NCI-H1436 treated with DMSO at 0.1 percent for 48 hours (cell line): ENCODE results near the gene SPAST.
A peak's percentile ranks its signal among the peaks of the same experiment; 100 is the strongest.
"Not testable (repeated sequence)": the region's sequence is repeated elsewhere in the genome, so short reads cannot be mapped to it uniquely, and the experiment has no call there.

Experiments used
- DNase-seq: peaks from one replicate; lab custom pipeline; 2025; lab: John Stamatoyannopoulos, UW

SPAST gene, protein sequence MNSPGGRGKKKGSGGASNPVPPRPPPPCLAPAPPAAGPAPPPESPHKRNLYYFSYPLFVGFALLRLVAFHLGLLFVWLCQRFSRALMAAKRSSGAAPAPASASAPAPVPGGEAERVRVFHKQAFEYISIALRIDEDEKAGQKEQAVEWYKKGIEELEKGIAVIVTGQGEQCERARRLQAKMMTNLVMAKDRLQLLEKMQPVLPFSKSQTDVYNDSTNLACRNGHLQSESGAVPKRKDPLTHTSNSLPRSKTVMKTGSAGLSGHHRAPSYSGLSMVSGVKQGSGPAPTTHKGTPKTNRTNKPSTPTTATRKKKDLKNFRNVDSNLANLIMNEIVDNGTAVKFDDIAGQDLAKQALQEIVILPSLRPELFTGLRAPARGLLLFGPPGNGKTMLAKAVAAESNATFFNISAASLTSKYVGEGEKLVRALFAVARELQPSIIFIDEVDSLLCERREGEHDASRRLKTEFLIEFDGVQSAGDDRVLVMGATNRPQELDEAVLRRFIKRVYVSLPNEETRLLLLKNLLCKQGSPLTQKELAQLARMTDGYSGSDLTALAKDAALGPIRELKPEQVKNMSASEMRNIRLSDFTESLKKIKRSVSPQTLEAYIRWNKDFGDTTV

DNA sequence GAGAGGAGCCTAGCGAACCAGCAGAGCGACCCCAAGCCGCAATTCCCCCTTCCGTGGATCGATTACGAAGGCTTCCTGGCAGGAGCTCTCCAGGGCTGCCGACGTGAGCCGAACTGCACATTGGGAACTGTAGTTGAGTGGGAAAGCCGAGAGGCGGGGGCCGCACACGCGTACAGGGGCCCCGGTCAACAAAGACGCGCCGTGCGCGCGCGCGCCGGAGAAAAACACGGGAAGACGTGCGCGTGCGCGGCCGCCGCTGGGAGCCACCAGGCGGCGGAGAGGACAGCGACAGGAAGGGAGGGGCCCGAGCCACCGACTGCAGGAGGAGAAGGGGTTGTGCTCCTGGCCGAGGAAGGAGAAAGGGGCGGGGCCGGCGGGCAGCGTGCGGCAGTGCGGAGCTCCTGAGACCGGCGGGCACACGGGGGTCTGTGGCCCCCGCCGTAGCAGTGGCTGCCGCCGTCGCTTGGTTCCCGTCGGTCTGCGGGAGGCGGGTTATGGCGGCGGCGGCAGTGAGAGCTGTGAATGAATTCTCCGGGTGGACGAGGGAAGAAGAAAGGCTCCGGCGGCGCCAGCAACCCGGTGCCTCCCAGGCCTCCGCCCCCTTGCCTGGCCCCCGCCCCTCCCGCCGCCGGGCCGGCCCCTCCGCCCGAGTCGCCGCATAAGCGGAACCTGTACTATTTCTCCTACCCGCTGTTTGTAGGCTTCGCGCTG is at the start of gene SPAST:
Gene SPAST (plus strand): TSS at position 247 of the 711 bp plus-strand sequence. CDS start 276 bp downstream, at position 523.
- DNase-seq: peak; percentile 95

DNA sequence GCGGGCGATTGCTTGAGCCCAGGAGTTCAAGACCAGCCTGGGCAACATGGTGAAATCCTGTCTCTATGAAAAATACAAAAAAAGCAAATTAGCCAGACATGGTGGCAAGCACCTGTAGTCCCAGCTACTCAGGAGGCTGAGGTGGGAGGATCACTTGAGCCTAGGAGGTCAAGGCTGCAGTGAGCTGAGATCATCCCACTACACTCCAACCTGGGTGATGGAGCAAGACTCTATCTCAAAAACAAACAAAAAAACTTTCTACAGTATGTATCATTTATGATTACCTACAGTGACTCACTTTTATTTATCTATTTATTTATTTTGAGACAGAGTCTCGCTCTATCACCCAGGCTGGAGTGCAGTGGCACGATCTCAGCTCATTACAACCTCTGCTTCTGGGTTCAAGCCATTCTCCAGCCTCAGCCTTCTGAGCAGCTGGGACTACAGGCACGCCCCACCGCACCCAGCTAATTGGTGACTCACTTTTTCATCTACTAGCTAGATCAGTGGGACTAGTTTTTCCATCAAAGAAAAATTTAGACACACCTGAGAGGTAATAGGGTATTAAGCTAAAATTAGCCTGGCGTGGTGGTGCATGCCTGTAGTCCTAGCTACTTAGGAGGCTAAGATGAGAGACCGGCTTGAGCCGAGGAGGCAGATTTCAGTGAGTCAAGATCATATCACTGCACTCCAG is 44.4 kb upstream of the SPAST start:
- DNase-seq: not testable (repeated sequence)

DNA sequence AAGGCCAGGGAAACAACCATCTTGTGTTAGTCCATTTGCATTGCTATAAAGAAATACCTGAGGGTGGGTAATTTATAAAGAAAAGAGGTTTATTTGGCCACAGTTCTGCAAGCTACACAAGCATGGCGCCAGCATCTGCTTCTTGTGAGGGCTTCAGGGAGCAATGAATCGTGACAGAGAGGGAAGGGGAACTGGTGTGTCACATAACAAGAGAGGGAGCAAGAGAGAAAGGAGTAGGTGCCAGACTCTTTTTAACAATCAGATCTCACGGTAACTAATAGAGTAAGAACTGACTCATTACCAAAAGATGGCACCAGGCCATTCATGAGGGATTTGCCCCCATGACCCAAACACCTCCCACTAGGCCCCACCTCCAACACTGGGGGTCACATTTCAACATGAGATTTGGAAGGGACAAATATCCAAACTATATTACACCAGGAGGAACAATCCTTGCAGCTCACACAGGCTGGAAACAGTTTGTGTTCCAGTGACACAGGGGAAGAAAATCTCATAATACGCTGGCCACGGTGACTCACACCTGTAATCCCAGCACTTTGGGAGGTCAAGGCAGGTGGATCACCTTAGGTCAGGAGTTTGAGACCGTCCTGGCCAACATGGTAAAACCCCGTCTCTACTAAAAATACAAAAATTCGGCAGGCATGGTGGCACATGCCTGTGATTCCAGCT is 29.0 kb upstream of the SPAST start:
- DNase-seq: not testable (repeated sequence)

DNA sequence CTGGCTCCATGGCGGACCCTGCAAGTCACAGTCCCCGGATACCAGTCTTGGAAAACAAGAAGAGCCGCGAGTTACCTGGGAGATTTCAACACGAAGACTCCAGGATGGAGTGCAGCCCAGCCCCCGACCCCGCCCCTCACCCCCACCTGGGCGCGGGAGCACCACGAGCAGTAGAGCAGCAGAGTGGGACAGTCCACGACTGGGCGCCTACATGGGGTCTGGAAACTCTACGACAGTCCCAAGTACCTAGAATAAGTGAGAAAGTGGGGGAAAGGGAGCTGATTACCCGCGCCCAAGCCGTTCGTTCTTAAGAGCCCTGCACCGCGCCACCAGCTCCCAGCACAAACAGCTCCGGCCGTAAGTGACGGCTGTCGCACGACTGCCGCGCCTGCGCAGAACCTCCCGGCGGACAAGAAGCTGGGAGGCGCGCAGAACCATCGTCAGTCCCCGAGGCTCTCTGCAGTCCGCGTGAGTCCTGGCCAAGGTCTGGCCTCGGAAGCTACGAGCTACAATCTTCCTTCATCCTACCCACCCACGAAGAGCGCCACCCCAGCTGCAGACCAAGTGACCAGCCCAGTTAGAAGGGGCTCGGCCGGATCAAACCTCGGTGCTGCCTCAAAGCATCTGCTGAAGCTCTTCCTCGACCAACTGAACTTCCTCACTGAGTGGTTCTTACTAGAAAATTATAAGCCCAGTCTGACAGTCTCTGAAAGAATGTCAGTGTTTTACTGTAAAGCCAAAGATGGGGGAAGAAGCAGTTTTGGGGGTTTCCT is 23.7 kb upstream of the SPAST start, which contains the start of gene DPY30:
Gene DPY30 (minus strand): TSS at position 359 of the 773 bp plus-strand sequence. CDS start 349 bp downstream, at position 10.
- DNase-seq: peak; percentile 55

DNA sequence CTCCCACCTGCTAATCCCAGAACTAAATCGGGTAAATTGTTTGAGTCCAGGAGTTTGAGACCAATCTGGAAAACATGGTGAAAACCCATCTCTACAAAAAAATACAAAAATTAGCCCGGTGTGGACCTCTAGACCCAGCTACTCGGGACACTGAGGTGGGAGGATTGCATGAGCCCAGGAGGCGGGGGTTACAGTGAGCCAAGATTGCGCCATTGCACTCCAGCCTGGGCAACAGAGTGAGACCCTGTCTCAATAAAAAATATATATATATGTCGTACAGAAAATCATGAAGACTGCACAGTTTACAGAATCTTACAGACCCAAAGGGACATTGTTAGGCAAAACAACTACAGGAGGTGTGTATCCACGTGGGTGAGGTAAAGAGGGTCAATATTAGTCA is 19.8 kb upstream of the SPAST start:
- no peak for DNase-seq

DNA sequence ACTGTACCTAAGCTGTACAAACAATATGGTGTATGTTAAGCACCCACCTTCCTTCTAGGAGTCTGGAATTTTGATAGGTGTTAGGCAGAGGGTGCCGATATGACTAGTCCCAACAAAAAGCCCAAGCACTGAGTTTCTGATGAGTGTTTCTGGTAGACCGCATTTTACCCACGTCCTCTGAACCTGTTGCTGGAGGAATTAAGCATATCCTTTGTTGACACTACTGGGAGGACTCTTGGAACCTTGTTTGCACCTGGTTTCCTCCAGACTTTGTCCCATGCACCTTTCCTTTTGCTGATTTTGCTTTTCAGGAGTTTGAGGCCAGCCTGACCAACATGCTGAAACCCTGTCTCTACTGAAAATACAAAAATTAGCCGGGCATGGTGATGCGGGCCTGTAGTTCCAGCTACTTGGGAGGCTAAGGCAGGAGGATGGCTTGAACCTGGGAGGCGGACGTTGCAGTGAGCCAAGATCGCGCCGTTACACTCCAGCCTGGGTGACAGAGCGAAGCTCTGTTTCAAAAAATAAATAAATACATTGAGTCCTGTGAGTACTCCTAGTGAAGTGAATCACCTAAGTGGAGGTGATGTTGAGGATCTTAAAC is 11.4 kb upstream of the SPAST start:
- no peak for DNase-seq

DNA sequence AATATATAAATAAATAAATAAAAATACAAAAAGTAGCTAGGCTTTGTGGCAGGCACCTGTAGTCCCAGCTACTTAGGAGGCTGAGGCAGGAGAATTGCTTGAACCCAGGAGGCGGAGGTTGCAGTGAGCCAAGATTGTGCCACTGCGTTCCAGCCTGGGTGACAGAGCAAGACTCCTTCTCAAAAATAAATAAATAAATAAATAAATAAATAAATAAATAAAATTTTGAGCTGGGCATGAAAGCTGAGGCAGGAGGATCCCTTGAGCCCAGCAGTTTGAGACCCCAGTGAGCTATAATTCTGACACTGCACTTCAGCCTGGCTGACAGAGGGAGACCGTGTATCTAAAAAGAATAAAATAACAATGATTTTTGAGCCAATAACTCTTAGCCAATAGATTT is 8.8 kb upstream of the SPAST start:
- not testable (repeated sequence) for DNase-seq

DNA sequence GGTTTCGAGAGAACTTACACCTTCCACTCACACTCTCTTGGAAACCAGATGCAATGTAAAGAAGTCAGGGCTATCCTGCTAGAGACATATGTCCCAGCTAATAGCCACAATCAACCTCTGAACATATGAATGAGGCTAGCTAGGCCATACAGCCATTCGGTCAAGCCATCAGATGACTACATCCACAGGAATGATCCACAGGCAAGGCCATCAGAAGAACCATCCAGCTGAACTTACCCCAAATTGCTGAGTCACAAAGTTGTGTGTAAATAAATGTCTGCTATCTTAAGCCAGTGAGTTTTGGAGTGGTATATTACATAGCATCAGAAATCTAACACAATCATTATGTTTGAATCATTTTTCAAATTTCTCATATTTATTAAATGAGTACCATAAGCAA is 5.2 kb upstream of the SPAST start:
- no peak for DNase-seq

DNA sequence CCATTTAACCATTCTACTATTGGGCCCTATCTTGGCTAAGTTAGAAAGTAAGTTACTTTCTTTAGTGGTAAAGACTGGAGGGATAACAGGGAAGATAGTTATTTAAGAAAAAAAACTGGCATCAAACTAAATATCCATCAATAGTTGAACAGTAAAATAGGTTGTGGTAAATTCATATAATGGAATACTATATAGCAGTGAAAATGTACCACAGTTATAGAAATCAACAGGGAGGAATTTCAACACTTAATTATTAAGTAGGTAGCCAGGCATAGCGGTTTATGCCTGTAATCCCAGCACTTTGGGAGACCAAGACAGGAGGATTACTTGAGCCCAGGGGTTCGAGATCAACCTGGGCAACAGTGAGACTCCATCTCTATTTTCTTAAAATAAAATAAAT is 3.1 kb upstream of the SPAST start:
- no peak for DNase-seq

DNA sequence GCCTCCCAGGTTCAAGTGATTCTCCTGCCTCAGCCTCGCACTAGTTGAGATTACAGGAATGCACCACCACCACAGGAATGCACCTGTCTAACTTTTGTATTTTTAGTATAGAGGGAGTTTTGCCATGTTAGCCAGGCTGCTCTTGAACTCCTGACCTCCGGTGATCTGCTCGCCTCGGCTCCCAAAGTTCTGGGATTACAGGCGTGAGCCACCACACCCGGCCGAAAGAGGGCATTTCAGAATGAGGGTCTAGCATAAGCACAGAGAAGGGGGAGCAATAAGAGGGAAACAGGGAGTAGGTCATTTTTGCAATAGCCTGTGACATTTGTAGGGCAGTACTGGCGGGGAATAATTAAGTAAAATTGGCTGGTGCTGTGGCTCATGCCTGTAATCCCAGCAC is 1.9 kb upstream of the SPAST start:
- no peak for DNase-seq

DNA sequence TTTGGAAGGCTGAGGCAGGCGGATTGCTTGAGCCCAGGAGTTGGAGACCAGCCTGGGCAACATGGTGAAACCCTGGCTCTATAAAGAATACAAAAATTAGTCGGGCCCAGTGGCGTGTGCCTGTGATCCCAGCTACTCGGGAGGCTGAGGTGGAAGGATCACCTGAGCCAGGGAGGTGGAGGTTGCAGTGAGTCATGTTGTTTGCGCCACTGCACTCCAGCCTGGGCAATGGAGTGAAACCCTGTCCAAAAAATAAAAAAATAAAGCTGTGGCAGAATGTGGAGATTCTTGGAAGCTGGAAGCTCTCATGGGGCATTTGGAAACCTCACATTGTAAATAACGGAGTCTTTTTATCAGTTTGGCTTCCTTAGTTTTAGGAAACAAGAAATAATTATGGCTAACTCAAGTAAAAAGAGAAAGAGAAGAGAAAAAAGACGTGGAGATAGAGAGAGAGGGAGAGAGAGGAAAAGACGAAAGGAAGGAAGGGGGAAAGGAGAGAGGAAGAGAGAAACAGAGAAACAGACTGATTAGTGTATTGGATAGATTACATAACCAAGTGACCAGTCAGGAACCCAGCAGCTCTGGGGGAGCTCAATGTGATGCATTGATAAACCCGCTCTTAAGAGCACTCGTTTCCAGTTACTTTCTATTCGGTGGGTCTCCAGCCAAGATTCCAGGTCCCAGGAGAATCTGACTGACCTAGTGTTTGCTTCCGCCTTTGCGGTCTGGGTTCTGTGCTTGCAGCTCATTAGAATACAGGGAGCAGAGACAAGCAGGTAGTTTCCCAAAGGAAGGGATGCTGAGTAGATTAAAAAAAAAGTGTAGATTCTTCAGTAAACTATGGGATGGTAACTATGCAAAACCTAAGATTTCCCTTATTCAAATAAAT is 1.1 kb upstream of the SPAST start:
- DNase-seq: no peak

DNA sequence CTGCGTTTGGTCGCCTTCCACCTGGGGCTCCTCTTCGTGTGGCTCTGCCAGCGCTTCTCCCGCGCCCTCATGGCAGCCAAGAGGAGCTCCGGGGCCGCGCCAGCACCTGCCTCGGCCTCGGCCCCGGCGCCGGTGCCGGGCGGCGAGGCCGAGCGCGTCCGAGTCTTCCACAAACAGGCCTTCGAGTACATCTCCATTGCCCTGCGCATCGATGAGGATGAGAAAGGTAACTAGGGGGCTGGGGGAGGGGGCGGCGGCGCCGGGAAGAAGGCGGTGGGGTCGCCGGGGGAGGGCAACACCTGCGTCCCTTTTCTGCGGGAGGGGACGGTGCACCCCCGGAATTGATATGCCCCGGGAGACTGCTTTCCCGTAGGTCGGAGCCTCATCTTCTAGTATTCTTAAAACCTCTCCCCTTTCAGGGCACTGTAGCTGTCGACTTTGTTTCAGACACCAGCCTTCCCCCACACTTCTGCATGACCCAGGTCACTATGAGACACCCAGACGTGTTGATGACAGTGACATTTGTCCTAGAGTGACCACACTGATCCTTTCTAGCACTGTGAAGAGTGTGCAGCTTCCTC is 755 bp downstream of the SPAST start:
- DNase-seq: no peak

DNA sequence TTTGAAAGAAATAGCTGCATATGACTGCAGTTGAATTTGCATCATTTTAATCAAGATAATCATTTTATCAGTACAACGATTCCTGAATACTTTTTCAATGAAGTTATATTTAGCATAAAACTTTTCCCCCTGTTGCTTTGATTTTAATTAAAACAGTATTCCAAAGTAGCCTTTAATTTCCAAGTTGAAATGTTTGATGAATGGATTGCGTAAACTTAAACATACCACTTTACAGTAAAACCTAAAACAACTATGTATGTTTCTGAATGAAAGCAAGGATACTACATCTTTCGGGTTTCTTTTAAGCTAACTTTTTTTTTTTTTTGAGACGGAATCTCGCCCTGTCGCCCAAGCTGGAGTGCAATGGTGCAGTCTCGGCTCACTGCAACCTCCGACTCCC is 1.4 kb downstream of the SPAST start:
- DNase-seq: no peak

DNA sequence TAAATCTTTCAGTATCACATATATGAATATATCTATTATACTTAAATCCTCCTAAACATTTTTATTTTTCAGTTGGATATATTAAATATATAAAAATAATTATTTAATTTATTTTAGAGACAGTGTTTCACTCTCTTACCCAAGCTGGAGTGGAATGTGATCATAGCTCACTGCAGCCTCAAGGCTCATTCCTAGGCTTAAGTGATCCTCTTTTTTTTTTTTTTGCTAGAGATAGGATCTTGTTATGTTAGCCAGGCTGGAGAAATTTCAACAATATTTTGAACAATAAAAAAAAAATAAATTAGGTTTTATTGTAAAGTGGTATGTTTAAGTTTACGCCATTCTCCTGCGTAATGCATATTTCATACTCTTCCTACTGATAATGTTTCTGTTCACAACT is 4.2 kb downstream of the SPAST start:
- DNase-seq: no peak

DNA sequence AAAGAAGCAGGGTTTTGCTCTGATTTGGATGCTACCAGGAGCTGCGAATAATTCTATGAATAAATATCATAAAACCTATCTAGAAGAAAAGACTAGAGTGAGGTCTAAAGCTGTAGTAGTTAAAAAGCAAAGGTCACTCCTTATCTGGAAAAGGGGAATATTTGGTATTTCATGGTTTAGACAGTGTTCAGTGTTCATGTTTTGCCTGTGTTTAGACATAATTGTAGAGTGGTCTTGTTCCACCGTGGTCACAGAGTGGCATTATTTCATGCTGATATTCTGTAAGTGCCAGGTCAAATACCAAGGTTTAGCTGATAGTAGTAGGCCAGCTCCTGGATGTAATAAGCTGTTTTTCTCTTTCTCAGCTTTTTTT is 10.8 kb downstream of the SPAST start:
- DNase-seq: no peak

DNA sequence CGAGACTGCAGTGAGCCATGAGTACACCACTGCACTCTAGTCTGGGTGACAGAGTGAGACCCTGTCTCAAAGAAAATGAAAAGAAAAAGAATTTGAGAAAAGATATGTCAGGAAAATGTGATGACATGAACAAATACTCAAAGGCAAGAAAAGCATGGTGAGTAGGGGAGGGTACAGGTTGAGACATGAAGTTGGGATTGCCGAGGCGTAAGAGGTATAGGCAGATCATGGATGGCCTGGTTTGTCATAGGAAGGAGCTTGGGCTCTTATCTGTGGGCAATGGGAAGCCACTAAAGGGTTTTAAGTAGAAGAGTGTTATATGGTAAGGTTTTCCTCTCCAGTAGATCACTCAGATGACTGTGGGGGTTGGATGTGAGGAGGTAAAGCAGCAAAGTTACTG is 32.3 kb downstream of the SPAST start:
- DNase-seq: no peak

DNA sequence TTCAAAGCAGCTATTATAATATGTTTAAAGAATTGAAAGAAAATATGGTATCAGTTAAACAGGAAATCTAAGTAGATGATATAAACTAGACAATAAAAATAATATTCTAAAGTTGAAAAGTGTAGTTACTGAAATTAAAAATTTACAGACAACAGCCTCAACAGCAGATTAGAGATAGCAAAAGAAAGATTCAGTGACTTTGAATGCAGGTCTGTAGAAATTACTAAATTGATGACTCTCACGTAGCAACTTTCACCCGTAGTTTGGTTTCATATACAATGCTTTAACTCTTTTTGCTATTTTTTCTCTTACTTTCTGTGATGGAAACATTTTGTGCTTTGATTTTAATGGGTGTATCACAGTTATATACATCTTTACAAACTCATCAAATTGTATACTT is 44.8 kb downstream of the SPAST start:
- no peak for DNase-seq

DNA sequence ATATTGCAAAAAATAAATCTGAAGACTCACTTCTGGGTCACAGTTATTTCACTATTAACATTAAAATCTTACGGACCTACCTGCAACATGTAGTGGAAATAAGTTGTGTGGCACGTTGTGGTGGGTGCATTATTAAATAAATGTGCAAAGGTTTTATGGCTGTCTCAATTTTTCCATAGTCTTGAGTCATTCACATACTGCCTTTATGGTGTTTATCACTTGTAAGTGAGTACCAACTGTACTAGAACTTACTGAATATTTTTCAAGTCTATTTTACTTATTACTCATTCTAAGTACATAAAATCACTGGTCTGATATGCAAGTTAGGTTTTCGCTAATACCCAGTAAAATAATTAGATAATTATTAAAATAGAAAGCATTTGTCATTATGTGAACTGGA is 54.7 kb downstream of the SPAST start:
- DNase-seq: no peak

DNA sequence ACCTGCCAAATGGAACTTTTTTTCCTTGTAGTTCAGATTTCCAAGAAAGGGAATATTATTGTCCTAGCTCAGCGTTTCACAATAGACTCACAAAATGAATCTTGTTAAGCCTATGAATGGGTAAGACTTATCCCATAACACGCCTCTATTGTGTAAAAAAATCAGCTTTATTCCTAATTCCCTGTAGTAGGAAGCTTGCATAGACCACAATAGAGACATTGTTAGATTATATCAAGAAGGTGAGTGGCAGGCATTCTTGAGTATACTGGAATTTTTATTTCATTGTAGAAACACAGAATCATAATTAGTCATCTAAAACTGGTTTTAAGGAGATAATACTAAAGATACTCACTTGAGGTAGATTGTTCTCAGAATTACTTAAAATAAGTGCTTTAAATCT is 55.8 kb downstream of the SPAST start:
- DNase-seq: no peak
